GM11168 (cell line): Measurements from ENCODE around the gene ADAMTS15.

Experiments used
- in situ Hi-C: fragments of 300-500 bp; cut with MboI; formaldehyde crosslinking; loops from one replicate; pipeline ENCODE4 v1.12.0; 2022; ENCODE audit warnings: low sequenced_read_pairs; ENCODE audit not compliant: unreplicated experiment

The ADAMTS15 gene

DNA sequence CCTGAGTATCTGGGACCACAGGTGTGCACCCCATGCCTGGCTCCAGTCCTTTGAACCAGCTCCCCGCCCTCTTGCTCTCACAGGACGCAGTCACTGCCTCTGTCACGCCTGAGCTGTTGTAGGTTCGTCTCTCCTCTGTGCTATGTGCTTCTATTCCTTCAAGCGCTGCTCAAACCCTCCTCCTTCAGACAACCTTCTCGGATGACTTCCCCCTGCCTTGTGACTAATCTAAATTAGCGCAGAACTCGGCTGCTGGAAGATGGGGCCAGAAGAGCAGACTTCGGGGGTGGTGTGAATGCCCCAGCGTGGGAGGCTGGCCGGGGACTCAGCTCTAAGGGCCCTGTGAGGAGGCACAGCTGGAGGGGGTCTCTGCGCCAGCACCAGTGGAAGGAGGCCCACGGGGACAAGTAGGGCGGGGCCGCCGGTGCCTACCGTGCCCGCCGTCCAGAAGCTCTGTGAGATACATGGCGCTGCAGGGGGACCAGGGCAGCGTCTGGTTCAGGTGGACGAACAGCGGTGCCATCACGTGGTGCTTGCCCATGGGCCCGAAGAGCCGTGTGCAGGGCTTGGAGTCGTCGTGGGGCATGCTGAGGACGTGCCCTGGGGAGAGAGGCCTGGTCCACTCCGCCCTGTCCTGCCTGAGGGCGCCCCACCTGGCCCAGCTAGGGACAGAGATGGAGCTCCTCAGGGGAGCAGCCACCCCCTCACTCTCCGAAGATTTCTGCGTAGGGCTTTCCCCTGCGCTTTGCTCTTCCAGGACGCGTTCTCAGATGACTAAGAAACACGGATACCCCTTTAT is 32.5 kb upstream of the ADAMTS15 start:
- in situ Hi-C loops, result loop anchor here (25.0 kb wide), 1 partner anchor 204 kb away; no protein-coding TSS in a partner anchor

DNA sequence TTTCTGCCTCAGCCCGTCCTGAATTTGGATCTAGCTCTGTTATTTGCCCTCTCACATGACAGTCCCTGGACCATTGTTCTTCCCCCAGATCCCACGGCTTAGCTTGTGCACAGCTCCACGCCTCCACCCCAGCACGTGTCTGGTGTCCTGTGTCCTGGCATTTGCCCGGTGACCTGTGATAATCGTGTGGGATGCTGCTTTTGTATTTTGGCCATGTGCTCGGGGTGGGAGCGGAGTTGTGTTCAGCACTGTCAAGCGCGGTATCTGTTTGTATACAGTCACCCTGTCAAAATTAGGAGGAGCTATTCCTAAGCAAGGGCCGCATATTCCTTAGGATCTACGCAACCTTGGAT is 31.9 kb upstream of the ADAMTS15 start:
- in situ Hi-C loops, result loop anchor here (25.0 kb wide), 1 partner anchor 204 kb away; no protein-coding TSS in a partner anchor

DNA sequence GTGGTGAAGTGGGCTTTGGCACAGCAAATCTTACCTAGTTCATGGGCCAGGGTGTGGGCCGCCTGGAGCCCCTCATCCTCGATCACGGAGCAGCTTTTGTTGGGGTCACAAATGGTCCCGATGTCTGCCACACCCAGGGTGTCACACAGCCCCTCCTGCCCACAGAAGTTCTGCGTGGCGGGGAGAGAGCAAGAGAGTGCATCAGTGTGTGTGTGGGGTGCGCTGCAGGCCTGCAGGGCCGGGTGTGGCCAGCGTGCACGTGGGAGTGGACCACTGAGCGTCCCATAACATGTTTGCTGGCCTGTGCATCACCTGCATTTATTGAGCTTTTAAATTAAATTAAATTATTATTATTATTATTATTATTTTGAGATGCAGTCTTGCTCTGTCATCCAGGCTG is 31.5 kb upstream of the ADAMTS15 start:
- in situ Hi-C loops, result loop anchor here (25.0 kb wide), 1 partner anchor 205 kb away; no protein-coding TSS in a partner anchor

DNA sequence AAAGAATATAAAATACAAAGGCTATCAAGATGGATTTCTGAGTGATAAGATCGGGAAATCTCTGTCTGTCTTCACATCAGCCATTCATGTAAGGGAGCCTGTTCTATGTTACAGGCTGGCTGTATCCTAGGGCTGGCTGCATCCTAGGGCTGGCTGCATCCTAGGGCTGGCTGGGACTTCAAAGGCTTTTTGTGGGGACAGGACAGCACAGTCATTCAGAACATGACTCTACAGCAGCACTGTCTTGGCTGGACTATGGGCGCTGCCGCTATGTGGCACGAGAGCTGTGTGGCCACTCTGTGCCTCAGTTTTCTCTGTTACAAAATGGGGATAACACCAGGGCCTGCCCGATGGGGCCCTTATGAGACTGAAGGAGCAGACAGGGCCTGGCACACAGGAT is 30.2 kb upstream of the ADAMTS15 start:
- in situ Hi-C loops, result loop anchor here (25.0 kb wide), 1 partner anchor 206 kb away; no protein-coding TSS in a partner anchor

DNA sequence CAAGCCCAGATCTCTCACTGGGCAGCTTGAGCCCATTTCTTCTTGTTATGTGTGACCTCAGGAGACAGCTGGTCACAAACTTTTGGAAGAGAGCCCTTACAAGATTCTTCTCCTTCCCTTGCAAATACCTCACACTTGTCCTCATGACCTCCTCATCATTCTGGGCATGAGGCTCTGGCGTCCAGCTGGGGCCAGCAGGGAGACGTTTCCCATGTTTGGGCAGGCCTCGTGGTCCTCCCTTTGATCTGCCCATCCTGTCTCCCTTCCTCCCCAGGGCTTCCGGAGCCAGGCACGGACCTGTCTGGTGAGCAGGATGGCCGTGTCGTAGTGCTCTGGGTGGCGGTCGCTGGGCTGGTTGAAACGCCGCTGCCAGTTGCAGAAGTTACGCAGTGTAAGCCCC is 29.7 kb upstream of the ADAMTS15 start:
- in situ Hi-C loops, result loop anchor here (25.0 kb wide), 1 partner anchor 206 kb away; no protein-coding TSS in a partner anchor

DNA sequence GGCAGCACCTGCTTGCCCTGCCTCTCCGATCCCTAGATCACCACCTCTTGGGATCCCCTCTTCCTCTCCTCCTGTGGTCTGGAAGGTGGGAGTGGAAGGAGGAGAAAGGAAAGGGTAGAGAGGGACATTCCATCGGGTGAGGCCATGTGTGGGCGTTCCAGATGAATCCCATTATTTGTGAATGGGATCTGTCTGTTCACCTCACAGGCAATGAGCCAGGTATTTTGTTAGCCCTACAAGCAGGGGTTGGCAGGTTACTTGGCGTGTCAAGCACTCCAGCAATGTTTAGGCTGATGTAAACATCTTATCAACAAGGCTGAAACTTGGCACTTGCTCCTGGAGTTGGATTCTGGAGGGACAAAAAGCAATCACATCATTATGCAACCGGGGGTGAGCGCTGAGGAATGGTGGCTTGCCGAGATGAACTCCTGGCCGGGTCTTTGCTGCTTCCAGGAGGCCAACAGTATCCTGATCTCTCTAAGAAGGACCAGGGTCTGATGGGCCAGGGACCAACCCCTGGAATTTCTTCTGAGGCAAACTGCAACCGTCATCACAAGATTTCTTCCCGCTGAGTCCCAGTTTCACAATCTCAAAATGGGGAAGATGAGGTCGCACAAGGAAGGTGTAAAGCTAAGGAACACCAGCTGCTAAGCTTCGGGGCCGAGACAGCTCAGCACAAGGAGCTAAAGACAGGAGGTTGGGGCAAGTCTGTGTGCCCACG is 27.8 kb upstream of the ADAMTS15 start:
- in situ Hi-C loops, result loop anchor here (25.0 kb wide), 1 partner anchor 208 kb away; no protein-coding TSS in a partner anchor

DNA sequence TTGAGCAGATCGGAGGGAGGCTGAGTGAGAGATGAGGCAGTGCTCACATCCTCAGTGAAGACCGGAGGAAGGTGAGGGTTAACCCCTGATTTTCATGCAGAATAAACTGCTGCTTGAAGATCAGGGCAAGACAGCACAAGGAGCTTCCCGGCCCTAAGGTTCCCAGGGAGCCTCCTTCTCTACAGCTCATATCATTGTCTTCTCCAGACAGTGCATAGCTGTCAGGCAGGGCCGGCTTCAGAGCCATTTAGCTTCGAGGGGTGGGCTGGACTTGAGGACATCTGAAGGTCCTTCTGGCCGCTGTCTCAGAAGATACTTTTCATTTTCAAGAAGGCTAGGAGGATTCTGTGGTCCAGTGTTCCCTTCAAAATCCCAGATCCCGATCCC is 27.3 kb upstream of the ADAMTS15 start:
- in situ Hi-C loops, result loop anchor here (25.0 kb wide), 1 partner anchor 209 kb away; no protein-coding TSS in a partner anchor

DNA sequence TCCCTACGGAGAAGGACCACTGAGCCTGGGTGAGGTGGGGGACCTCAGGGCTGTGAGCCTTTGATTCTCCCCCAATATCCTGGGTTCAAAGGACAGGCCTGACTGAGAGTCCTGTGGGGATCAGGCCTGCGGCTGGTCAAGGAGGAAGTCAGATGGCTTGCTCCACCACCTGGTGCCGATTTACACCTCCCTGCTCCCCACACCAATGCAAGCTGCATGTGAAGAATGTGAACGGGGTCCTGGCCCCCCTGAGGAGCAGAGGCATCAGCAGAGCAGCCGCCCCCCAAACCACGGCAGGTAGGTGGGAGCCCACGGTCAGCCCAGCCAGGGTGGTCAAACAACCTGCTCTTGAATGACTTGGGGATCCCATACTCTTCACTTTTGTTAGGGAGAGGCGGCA is 26.7 kb upstream of the ADAMTS15 start:
- in situ Hi-C loops, result loop anchor here (25.0 kb wide), 1 partner anchor 209 kb away; no protein-coding TSS in a partner anchor

DNA sequence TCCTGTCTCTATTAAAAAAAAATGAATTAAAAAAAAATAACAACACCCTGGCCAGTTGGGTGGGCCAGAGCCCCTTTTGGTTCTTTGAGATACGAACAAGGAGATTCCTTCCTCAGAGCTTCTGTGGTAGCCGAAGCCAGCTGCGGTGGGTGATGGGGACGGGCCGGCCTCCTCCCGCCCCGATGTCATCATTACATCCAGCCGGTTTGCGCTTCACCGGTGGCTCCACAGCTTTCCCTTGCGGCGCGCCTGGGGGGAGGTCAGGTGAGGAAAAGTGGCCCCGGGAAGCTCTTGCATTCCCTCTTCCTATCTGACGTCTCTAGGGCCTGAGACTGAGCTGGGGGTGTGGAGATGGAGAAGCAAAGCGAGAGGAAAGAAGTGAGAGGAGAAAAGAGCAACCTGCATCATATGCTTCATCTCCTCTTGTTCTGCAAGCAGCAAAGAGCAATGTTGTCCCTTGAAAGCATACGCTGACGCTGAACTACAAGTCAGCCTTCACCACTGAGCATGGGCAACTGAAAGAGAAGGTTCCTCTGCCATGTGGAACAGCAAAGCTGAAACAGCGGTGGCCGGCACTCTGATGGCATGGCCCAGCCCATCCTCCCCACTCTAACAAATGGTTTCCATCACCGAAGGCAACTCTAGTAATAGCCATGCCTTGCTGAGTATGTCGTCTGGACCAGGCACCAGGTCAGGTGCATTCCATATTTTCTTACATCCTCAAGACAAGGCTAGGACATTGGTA is 26.0 kb upstream of the ADAMTS15 start:
- in situ Hi-C loops, result loop anchor here (25.0 kb wide), 1 partner anchor 210 kb away; no protein-coding TSS in a partner anchor

DNA sequence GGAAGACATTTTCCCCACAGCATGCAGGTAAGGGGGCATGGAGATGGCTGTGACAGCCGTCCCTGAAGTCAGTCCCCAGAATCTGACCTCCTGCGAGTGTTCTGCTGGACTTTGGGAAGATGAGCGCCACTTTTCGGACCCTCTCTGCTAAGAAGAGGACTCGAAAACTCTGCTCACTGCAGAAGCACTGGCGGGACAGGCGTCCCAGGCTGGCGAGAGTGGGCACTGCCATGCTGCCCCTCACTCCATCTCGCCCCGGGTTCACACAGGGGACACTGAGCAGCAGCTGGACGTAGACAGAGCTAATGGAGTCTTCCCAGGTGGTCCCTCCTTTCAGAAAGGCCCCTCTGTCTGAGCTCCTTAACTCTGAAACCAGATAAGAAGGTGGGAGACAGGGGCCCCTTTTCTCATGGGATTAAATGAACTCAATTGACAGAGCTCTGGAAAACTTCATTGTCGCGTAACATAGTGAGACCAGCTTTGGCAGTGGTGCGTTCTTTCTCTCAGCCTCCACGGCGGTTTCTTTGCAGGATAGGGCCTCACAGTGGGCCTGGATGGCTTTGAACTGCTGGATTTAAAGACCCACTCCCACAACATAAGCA is 24.8 kb upstream of the ADAMTS15 start:
- in situ Hi-C loops, result loop anchor here (25.0 kb wide), 1 partner anchor 211 kb away; no protein-coding TSS in a partner anchor

DNA sequence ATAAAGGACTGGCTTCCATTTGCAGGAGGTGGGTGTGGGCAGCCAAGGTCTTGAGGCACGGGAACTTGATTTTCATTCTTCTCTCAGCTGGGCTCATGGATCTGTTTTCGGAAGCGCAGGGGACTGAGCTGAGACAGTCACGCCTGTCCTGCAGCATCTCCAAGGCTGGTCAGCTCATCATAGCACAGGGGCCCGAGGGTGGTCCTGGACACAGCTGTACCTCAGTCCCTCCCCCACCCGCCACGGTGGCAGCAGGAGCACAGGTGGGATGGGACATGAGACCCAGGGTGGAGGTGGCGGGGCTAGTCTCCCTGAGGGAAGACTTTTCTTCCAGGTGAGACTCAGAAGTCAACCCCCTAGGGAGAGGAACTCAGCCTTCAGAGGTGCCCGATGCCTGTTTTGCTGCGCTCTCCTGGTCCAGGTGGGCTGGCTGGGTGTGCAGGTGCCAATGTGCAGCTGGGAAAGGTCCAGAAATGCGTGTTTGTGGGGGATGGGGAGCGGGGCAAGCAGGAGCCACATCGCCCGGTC is 23.8 kb upstream of the ADAMTS15 start:
- in situ Hi-C loops, result loop anchor here (25.0 kb wide), 1 partner anchor 212 kb away; no protein-coding TSS in a partner anchor

DNA sequence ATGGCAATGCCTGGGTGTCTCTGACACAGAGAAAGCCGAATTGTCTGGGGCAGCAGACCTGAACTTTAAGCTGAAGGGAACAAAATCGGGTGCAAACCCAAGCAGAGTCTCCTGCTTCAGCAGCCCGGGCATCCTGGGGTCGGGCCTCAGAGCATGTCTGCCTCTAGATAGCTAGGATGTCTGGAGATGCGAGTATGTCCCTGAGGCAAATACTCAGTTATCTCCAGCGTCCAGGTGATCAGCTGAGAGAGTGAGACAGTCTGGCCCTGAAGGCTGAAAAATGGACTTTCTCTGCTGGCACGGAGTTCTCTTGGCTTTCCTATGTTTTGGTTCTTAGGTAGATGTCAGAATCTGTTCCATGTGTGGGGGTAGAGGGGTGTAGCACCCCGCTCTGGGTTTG is 23.3 kb upstream of the ADAMTS15 start:
- in situ Hi-C loops, result no loop called here

DNA sequence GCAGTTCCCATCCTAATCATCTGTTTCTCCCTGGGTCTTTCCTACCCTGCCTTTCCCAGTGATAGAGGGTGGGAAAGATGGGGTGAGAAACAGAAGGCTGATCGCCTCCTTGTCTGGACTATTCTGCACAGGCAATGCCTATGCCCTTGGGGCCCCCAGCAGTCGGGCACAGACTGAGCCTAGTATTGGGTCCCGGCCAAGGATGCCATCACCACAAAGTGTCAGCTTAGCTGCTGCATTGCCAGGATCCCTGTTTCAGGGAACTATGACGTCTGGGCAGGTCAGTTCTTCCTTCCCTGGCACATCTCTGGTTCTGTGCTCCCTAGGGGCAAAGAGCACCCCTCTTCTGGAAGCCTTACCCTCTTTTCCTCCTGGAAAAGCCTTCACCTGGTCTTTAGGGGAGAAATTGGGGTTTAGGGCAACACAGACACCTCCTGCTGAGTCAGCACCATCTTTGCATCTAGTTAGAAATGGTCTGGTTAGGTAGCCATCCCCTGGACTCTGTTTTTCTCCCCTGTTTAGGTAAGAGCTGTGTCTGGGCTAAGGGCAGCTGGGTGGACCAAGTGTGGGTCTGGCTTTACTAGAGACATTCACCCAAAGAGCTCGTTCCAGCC is 22.1 kb upstream of the ADAMTS15 start:
- in situ Hi-C loops, result no loop called here

DNA sequence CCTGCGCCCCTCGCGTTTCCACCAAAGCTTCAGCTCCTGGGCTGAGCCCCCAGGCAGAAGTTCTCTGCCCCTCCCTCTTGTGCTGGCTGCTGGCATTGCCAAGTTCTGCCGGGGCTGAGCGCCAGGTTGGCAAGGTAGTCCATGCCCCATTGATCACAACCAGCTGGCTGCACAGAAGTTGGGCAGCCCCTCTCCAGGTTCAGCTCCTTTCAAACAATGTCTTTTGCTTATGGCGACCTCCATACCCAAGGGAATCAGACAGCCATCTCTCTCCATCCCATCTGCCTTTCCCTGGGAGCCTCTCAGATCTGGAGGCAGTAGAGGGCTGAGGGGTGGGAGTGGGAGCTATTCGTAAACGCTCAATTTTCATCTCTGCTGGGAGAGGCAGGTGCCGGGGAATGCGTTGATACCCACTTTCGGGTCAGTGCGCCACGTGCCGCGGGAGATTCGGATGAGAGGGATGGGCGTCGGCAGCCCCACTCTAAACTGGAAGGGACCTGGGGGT is 21.6 kb upstream of the ADAMTS15 start:
- in situ Hi-C loops, result no loop called here

DNA sequence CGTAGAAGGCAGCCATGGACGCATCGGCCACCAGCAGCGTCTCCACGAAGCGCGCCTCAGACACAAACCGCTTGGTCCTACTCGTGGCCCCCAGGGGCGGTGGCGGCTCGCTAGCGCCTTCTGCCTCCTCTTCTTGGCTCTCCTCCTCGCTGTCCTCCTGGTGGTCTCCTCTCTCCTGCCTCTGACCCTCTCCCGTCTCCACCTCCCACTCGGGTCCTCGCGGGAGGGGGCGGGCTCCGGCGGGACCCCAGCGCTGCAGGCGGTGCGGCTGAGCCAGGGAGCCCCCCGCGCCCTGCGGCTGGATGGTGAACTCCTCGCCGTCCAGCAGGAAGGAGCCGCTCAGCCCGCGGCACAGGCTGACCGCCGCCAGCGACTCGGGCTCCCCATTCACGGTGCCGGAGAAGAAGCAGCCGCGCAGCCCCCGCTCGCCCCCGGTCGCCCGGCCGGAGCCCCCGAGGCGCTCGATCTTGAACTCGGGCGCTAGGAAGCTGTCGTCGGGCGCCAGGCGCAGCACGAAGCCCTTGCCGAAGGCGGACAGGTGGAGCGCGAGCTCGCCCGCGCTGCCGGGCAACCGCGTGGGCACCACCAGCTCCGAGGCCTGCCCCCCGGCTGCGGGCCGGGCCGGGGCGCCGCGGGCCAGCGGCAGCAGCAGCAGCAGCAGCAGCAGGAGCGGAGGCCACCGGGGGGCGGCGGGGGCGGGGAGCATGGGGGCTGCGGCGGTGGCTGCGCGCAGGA is 20.7 kb upstream of the ADAMTS15 start:
- in situ Hi-C loops, result no loop called here

DNA sequence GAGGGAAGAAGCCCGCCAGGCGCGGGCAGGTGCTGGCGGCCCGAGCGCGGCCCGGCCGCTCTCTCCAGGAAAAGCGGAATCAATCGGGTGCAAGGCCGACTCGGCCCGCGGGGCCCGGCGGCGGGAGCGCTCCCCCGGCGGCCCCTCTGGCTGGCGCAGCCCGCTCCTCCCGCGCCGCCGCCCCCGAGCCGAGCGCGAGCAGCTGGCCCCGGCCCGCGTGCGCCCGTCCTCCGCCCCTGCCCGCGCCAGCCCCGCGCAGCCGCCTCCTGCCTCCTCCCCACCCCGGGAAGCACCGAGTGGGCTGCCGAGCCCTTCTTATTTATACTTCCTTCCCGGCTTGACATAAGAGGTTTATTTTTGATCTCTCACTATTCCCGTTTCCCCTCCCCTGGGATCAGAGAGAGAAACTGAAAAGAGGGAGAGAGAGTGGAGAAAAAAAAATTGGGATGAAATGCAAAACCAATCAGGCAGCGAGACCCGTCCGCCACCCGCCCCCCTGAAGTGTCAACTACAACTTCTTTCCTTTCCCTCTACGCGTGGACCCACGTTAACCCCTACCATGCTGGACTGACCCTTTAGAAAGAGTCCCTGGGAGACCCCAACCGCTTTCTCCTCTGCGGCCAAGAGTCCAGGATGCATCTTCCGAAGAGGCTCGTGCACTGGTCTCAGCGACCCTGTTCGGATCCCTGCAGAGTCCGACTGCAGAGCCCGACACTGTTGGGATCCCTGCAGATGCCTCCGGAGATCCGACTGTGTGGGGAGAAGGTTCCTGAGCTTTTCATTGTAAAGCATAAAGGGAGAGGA is 19.9 kb upstream of the ADAMTS15 start, which contains the start of gene ADAMTS8:
ADAMTS8 (minus strand) TSS at position 294 of the 804 bp plus-strand sequence. CDS start 323 bp downstream, outside the sequence.
- in situ Hi-C loops, result no loop called here

DNA sequence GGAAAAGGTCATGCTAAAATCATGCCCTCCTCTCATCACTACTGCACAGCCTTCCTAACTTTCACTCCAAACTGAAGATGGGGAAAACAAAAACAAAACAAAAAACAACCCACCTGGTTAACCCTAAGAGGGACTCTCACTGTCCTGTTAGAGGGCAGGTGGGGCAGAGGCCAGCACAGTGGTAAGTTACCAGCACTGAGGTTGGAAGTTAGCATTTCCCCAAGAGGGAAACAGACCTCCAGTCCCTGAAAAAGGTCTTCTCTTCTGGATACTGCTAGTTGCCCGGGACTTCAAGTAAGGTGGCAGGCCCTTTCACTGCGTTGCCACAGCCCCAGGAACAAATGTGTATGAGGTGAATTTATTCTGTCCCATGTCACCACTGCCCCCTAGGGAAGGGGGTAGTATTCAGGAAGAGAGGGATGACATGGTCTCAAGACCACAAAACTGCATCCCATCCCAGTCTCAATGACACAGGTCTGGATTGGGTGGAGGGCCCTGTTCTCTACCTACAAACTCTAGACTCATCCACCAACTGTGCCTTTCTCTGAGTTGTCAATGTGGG is 19.2 kb upstream of the ADAMTS15 start:
- in situ Hi-C loops, result no loop called here
